ENCODE data around the gene MDC1. TPM values are rescaled to one million over a fixed set of nuclear protein-coding genes. Genes with fewer than 3 reads are reported as not detected.

Gene MDC1
- total RNA-seq, 1 donor from 2014 or later = 25.2 TPM

DNA sequence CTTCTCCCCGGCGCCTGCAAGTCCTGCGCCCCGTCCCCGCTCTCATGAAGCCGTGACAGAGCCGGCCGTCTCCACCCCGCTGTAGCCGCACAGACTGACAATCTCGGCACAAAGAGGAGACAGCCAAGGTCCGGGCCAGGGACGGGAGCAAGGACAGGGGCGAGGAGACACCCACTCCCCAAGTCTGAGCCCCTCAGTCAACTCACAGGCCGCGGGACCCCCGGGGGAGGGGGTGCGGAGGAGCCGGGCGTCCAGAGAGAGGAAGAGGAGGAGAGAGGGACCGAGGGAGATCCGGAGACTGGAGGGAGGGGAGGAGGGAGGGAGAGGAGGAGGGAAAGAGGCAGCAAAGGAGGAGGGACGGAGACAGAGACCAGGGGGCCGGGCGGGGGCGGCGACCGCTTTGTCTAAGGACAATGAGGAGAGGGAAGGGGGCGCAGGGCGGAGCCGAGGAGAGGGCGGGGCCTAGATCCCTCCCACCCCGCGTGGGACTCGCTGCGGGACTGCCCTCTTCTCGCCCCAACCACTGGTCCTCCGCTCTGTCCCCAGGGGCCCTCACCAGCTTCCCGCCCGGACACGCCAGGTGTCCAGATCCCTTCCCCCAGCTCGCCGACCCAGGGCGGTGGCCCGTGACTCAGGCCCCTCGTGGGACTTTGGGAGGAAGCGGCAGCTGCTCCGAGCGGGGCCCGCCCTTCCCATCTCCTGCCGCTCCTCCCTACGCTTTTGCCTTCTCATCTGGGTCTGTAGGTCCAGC, 30.0 kb downstream of the MDC1 start:
- Histone ChIP-seq H3K36me3 (ENCODE audit: insufficient read depth, low read length) (no peaks in the 10 kb centered on the region), H3K4me1 (ENCODE audit: insufficient read depth, low read length) (peaks cover 44% of the 10 kb centered on the region), H2AFZ (ENCODE audit: low read depth, low read length) (peak overlapping the region; percentile 44), H4K20me1 (ENCODE audit: insufficient read depth, low read length) (peaks cover 41% of the 10 kb centered on the region), H3K9ac (ENCODE audit: low read length) (peak overlapping the region; percentile 98), H3K79me2 (ENCODE audit: insufficient read depth, low read length) (peaks cover 79% of the 10 kb centered on the region), H3K9me3 (ENCODE audit: insufficient read depth, low read depth, low read length) (no peaks in the 10 kb centered on the region), H3K4me2 (ENCODE audit: low read length) (peak overlapping the region; percentile 100), H3K27me3 (ENCODE audit: insufficient read depth, low read length) (no peaks in the 10 kb centered on the region), H3K27ac (ENCODE audit: low read depth, low read length) (peak overlapping the region; percentile 95), H3K4me3 (ENCODE audit: insufficient read depth, low read depth, low read length) (peak overlapping the region; percentile 87)
- peak overlapping the region; percentile 87 for H3K27ac Mint-ChIP-seq (ENCODE audit: unreplicated experiment)
- H3K36me3 Mint-ChIP-seq (ENCODE audit: low read depth, unreplicated experiment) = peaks cover 15% of the 10 kb centered on the region
- H3K9me3 Mint-ChIP-seq (ENCODE audit: unreplicated experiment) = peaks cover 2% of the 10 kb centered on the region
- H3K27me3 Mint-ChIP-seq (ENCODE audit: low read depth, unreplicated experiment) = no peaks in the 10 kb centered on the region
- H3K4me3 Mint-ChIP-seq (ENCODE audit: unreplicated experiment) = peak overlapping the region; percentile 97
- FAIRE-seq (no peak), DNase-seq (ENCODE audit: low read depth) (peak; percentile 94)
- peaks cover 33% of the 10 kb centered on the region for H3K4me1 Mint-ChIP-seq (ENCODE audit: low read depth, unreplicated experiment)
- TF ChIP-seq, protein P1, sequence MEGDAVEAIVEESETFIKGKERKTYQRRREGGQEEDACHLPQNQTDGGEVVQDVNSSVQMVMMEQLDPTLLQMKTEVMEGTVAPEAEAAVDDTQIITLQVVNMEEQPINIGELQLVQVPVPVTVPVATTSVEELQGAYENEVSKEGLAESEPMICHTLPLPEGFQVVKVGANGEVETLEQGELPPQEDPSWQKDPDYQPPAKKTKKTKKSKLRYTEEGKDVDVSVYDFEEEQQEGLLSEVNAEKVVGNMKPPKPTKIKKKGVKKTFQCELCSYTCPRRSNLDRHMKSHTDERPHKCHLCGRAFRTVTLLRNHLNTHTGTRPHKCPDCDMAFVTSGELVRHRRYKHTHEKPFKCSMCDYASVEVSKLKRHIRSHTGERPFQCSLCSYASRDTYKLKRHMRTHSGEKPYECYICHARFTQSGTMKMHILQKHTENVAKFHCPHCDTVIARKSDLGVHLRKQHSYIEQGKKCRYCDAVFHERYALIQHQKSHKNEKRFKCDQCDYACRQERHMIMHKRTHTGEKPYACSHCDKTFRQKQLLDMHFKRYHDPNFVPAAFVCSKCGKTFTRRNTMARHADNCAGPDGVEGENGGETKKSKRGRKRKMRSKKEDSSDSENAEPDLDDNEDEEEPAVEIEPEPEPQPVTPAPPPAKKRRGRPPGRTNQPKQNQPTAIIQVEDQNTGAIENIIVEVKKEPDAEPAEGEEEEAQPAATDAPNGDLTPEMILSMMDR (IDR thresholded peaks at IDR 0.05; ENCODE audit: insufficient read depth, low read depth, low read length) = no peak
- TF ChIP-seq EZH2 (IDR thresholded peaks at IDR 0.05; ENCODE audit: insufficient read depth, low read length) = no peak

DNA sequence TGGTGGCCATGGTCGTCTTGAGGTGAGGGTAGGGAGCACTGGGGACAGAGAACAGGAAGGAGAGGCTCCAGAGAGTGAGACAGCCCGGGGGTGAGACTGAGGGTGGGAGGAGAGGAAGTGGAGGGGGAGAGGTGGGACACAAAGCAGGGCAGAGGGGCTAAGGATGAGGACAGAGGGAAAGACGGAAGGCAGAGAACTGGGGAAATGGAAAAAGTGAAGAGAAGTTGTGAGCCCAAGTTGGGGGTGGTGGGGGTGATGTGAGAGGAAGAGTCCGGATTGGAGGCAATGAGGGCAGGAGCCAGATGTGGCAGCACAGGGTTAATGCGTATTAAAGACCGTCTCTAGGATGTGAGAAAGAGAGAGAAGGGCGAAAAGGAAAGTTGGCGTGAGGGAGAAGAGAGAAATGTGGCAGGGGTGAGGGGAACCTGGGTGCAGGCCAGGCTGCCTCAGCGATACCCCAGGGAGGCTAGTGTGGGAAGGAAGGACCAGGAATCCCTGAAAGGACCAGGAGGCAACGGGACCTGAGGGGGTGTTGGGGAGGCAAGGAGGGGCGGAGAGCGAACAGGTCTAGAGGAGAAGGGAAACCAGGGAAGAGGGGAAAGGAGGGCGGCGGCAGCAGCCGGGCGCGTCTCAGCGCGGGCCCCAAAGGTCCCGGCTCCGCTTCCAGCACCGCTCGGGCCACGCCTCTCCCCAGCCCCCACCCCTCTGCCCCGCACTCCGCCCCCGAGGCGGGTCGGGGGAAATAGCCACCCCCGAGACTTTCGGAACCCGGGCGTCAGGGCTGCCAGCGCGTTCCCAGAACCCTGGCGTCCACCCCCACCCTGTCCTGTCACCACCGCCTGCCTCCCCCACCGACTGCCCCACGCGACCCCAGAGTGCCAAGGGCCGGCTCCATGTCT, 30.8 kb downstream of the MDC1 start, which contains the start of gene PPP1R18:
PPP1R18 (minus strand) TSS at position 637 of the 899 bp plus-strand sequence; CDS start at position 10, 627 bp downstream.
- H3K4me1 ChIP-seq (ENCODE audit: insufficient read depth, low read length) = peaks cover 46% of the 10 kb centered on the region
- peak within 1 kb of the TSS; percentile 44 for H2AFZ ChIP-seq (ENCODE audit: low read depth, low read length)
- peak within 1 kb of the TSS; percentile 98 for H3K9ac ChIP-seq (ENCODE audit: low read length)
- peaks cover 31% of the 10 kb centered on the region for H3K4me1 Mint-ChIP-seq (ENCODE audit: low read depth, unreplicated experiment)
- H3K4me3 ChIP-seq (ENCODE audit: insufficient read depth, low read depth, low read length) = peak within 1 kb of the TSS; percentile 87
- no peak for TF ChIP-seq EZH2 (IDR thresholded peaks at IDR 0.05; ENCODE audit: insufficient read depth, low read length)
- TF ChIP-seq, protein P1 (IDR thresholded peaks at IDR 0.05; ENCODE audit: insufficient read depth, low read depth, low read length) = no peak
- H3K36me3 ChIP-seq (ENCODE audit: insufficient read depth, low read length) = no peaks in the 10 kb centered on the region
- no peaks in the 10 kb centered on the region for H3K9me3 ChIP-seq (ENCODE audit: insufficient read depth, low read depth, low read length)
- DNase-seq (ENCODE audit: low read depth) = peak; percentile 10
- H3K79me2 ChIP-seq (ENCODE audit: insufficient read depth, low read length) = peaks cover 88% of the 10 kb centered on the region
- peaks cover 15% of the 10 kb centered on the region for H3K36me3 Mint-ChIP-seq (ENCODE audit: low read depth, unreplicated experiment)
- peaks cover 49% of the 10 kb centered on the region for H4K20me1 ChIP-seq (ENCODE audit: insufficient read depth, low read length)
- H3K27me3 ChIP-seq (ENCODE audit: insufficient read depth, low read length) = no peaks in the 10 kb centered on the region
- FAIRE-seq = no peak
- peak within 1 kb of the TSS; percentile 95 for H3K27ac ChIP-seq (ENCODE audit: low read depth, low read length)
- H3K27ac Mint-ChIP-seq (ENCODE audit: unreplicated experiment) = peak within 1 kb of the TSS; percentile 94
- H3K4me3 Mint-ChIP-seq (ENCODE audit: unreplicated experiment) = peak within 1 kb of the TSS; percentile 97
- peaks cover 2% of the 10 kb centered on the region for H3K9me3 Mint-ChIP-seq (ENCODE audit: unreplicated experiment)
- peak within 1 kb of the TSS; percentile 100 for H3K4me2 ChIP-seq (ENCODE audit: low read length)
- H3K27me3 Mint-ChIP-seq (ENCODE audit: low read depth, unreplicated experiment) = no peaks in the 10 kb centered on the region

All from astrocyte (in vitro differentiated cells and primary cell).